Measurements from ENCODE around the gene ERCC2.

GRCh38 chr19:45323671-45324081 lies 46.7 kb downstream of the ERCC2 start:
- TF ChIP-seq NFRKB (IDR thresholded peaks at IDR 0.05), result no peak
- no peak for TF ChIP-seq ZNF384 (IDR thresholded peaks at IDR 0.05)
- no peak for TF ChIP-seq FOXK2 (IDR thresholded peaks at IDR 0.05)
- TF ChIP-seq ARNT (IDR thresholded peaks at IDR 0.05), result no peak
- no peak for TF ChIP-seq FOXM1 (IDR thresholded peaks at IDR 0.05; ENCODE audit: borderline replicate concordance)
- TF ChIP-seq ELF4 (IDR thresholded peaks at IDR 0.05), result no peak
- TF ChIP-seq SUZ12 (IDR thresholded peaks at IDR 0.05), result no peak
- no peak for TF ChIP-seq CTBP1 (IDR thresholded peaks at IDR 0.05; ENCODE audit: borderline replicate concordance)
- TF ChIP-seq BHLHE40 (IDR thresholded peaks at IDR 0.05; ENCODE audit: borderline replicate concordance), result no peak

All from HEK293T (cell line).